GM13977 (cell line): ENCODE measurements around the gene SLC35A5.

Source experiments
- DNase-seq: peaks from one replicate; pipeline ENCODE4 v3.0.0; 2012; ENCODE audit warnings: low spot score
- in situ Hi-C: fragments of 300-500 bp; cut with MboI; formaldehyde crosslinking; loops from one replicate; pipeline ENCODE4 v1.12.0; 2022; ENCODE audit warnings: low sequenced_read_pairs, low pct_unique_long_range_greater_than_20kb, mixed read lengths, inconsistent platforms; ENCODE audit not compliant: unreplicated experiment
- TF ChIP-seq, protein P1 (sequence below): IDR thresholded peaks from 2 replicates; pipeline ENCODE4 v1.5.1; 2012; ENCODE audit warnings: mild to moderate bottlenecking, control low read depth; ENCODE audit not compliant: insufficient read depth; ENCODE audit errors: extremely low read depth, missing control alignments

Gene SLC35A5

DNA sequence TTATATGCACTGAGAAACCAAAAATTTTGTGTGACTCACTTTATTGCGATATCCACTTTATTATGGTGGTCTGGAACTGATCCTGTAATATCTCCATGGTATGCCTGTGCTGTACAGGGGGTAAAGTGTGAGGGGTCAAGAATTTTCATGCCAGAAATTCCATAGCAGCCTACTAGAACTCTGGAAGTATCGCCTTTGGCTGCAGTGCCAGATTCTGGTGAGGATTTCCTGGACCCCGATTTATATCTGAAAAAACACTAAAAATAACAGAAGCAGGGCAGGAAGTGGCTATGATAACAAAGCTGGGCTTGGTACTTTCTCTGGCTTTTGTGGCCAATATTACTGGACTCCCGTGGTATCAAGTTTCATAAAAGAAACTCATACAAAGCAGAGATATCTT lies 42.7 kb downstream of the SLC35A5 start:
- TF ChIP-seq, protein P1, sequence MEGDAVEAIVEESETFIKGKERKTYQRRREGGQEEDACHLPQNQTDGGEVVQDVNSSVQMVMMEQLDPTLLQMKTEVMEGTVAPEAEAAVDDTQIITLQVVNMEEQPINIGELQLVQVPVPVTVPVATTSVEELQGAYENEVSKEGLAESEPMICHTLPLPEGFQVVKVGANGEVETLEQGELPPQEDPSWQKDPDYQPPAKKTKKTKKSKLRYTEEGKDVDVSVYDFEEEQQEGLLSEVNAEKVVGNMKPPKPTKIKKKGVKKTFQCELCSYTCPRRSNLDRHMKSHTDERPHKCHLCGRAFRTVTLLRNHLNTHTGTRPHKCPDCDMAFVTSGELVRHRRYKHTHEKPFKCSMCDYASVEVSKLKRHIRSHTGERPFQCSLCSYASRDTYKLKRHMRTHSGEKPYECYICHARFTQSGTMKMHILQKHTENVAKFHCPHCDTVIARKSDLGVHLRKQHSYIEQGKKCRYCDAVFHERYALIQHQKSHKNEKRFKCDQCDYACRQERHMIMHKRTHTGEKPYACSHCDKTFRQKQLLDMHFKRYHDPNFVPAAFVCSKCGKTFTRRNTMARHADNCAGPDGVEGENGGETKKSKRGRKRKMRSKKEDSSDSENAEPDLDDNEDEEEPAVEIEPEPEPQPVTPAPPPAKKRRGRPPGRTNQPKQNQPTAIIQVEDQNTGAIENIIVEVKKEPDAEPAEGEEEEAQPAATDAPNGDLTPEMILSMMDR: no peak
- no peak for DNase-seq
- in situ Hi-C loops: no loop called here

DNA sequence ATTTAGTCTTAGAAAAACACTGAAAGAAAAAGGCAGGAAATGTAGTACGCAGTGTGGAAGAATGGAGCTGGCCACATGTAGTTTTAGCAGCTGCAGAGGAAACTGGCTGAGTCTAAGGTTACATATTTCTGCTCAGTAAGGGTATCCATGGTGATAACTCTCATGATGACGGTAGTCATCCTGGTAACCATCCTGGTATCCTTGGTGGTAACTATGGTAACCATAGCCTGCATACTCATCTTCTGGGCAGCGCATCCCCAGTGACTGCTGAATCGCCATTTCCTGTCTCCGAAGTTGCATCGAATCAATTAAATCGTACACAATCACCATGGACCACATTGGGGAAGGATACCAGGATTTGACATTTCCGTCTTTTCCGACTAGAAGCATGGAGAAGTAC lies 43.4 kb downstream of the SLC35A5 start:
- TF ChIP-seq, protein P1: no peak
- DNase-seq: no peak
- in situ Hi-C loops: no loop called here

DNA sequence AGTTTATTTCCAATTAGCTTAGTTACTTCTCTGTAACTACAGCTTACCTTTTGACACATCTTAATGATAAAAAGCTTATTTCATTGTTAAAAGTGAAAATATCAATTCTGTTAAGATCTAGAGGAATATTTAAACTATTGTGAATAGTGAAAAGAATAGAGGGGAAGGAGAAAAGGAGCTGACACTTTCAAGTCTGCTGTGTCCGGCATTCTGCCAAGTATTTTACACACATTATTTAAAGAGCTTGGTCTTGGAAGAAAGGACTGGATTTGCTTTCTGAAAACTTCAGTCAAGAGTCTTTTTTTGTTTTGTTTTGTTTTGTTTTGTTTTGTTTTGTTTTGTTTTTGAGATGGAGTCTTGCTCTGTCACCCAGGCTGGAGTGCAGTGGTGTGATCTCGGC lies 44.3 kb downstream of the SLC35A5 start:
- in situ Hi-C loops: no loop called here
- DNase-seq: no peak
- TF ChIP-seq, protein P1: no peak

DNA sequence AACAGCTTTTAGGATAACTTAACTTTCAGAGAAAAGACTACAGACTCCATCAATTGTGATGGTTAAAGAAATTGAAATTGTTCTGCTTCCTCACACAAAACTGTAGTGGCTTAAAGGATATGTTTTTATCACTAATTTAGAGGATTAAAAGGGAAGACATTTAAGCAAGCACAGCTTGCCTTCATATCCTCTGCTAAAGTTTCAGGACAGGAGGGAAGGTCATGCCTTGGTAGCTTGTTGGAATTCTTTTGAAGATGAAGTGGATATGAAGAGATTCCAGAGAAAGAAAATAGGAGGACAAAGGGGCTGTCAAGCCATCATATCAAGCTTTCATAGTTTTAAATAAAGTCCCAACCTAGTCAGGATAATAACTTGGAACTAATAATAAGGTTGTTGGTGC lies 46.0 kb downstream of the SLC35A5 start:
- in situ Hi-C loops: no loop called here
- DNase-seq: no peak
- TF ChIP-seq, protein P1: no peak

DNA sequence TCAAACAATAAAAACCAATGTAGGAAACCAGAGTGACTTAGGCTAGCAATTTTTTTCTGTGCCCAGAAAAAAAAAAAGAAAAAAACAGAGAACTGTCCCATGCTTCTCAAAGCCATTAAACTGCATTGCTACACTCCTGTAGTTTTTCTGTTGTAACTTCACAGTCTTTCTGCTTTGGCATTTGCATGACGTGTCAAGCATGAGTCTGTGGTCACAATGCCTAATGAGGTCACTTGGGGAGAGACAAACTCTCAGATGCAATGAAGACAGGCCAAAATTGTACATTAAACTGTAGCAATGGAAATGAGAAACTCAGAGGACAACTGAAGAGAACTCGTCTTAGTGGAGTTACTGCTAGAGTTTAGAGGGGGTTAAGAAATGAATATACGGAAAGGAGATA lies 48.3 kb downstream of the SLC35A5 start:
- DNase-seq: no peak
- in situ Hi-C loops: no loop called here
- TF ChIP-seq, protein P1: no peak

DNA sequence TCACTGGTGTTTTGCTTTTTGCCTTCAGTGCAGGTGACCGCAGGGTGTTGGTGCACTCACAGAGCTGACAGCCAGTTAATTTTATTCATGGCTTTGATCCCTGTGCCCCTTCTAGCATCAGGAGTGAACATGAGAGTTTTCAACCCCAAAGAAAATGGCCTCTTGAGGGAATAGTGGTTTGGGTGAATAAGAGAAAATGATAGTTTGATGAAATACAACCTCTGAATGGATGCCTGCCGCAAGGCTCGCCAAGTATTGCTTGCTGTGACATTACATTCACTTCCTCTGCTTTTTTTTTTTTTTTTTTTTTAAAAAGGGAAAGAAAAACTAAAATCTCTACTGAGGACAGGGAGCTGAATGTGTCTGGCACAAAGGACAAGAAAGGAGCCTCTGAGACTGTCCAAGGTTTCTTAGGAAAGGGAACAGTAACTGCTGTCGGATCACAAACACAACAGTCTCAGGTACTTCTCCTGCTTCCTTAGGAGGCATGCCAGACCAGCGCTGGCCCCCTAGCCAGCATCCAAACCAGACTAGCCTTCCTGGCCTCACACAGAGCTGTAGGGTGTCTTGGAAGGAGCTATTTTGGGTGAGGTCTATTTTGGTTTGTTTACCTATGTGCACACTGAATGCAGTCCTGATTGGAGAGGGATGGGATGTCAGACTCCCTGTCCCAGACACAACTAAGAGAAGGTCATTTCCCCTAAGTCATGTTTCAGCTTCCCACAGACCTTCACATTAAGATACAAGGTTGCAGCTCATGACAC lies 50.1 kb downstream of the SLC35A5 start:
- in situ Hi-C loops: no loop called here
- DNase-seq: no peak

More for the DNA sequence above, 50.1 kb downstream of the SLC35A5 start:
- TF ChIP-seq, protein P1: no peak
